Skeletal muscle satellite cell (primary cell): Measurements from ENCODE around the gene SCAP.

Experiments used
- H3K27me3 ChIP-seq: 2 replicates; pipeline ENCODE4 v1.7.0; 2013; ENCODE audit warnings: low read length; ENCODE audit not compliant: control insufficient read depth, insufficient read depth
- H3K36me3 ChIP-seq: 2 replicates; pipeline ENCODE4 v1.7.0; 2013; ENCODE audit warnings: mild to moderate bottlenecking, control low read depth, low read length; ENCODE audit not compliant: insufficient read depth
- H3K4me1 ChIP-seq: 2 replicates; pipeline ENCODE4 v1.7.0; 2013; ENCODE audit warnings: low read length; ENCODE audit not compliant: control insufficient read depth, insufficient read depth
- H3K4me2 ChIP-seq: 2 replicates; pipeline ENCODE4 v1.7.0; 2013; ENCODE audit warnings: mild to moderate bottlenecking, low read length
- H3K4me3 ChIP-seq: 2 replicates; pipeline ENCODE4 v1.7.0; 2013; ENCODE audit warnings: low read length
- H3K9ac ChIP-seq: 2 replicates; pipeline ENCODE4 v1.7.0; 2013; ENCODE audit warnings: mild to moderate bottlenecking, low read depth, low read length, moderate library complexity
- H3K9me3 ChIP-seq: replicated peaks from 2 replicates; pipeline ENCODE4 v1.7.0; 2013; ENCODE audit warnings: mild to moderate bottlenecking, control low read depth, low read length

The SCAP gene

DNA sequence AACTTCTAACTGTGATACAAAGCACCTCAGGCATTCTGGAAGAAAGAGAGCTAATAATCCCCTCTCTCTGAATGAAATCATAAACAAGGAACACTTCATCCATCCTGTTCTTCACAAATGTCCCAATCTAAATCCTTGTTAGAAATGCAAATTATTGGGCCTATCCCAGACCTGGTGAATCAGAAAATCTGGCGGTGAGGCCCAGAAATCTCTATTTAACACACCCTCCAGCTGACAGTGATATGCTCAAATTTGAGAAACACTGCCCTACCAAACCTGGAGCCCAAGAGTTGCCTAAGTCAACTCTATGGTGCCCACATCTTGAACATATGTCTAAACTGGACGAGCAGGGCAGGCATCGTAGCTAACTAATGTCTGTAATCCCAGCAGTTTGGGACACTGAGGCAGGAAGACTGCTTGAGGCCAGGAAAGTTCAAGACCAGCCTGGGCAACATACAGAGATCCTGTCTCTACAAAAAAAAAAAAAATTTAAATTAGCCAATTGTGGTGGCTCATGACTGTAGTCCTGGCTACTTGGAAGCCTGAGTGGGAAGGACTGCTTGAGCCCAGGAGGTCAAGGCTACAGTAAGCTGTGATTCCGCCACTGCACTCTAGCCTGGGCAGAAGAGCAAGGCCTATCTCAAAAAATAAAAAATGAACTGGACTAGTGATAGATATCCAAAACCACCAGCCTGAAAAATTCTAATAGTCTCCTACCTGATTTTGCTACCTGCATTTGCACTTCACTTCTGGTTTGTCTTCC, 23.1 kb downstream of the SCAP start:
- Histone ChIP-seq H3K9ac (no peak overlapping the region), H3K27me3 (no peaks in the 10 kb centered on the region), H3K9me3 (no peaks in the 10 kb centered on the region), H3K4me3 (no peak overlapping the region), H3K36me3 (no peaks in the 10 kb centered on the region), H3K4me2 (no peak overlapping the region), H3K4me1 (peaks cover 4% of the 10 kb centered on the region)

DNA sequence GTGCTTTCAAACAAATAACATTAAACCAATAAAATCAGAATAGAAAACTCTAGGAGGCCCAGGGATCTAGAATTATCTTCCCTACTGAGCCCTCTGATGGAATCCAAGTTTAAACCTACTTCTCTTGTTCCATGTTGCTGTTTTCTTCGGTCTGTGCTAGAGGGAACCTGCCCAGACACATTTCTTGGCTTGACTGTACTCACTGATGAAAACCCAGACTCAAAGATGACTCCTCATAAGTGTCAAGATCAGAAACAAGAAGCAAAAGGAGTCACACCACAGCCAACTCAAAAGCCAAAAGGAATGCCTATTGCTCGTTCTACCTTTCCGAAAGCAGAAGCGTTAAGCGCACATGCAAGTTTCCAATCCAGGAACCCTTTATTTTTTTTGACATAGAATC, 31.6 kb downstream of the SCAP start:
- Histone ChIP-seq H3K4me2 (no peak overlapping the region), H3K9me3 (no peaks in the 10 kb centered on the region), H3K4me1 (peaks cover 20% of the 10 kb centered on the region), H3K9ac (peak overlapping the region; percentile 8), H3K36me3 (peaks cover 8% of the 10 kb centered on the region), H3K4me3 (no peak overlapping the region), H3K27me3 (no peaks in the 10 kb centered on the region)

DNA sequence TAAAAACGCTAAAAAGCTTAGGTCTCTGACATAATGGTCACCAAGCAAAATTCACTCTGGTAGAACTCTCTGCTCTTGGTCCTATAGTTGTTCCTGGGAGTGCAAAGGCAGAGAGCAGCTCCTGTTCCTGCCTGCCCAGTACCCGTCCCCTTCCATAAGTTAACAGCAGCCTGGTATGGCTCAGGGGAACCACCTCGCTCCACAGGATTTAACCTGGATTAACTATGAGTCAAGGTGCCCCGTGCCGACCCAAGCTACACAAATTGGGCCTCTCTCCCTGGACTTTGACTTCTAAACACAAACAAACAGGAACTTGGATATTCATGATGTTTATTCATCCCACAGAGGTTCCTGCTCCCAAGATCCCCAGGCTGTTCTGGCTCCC, 32.1 kb downstream of the SCAP start:
- Histone ChIP-seq H3K4me3 (peak overlapping the region; percentile 16), H3K36me3 (peaks cover 8% of the 10 kb centered on the region), H3K9ac (peak overlapping the region; percentile 8), H3K27me3 (no peaks in the 10 kb centered on the region), H3K4me1 (peaks cover 20% of the 10 kb centered on the region), H3K9me3 (no peaks in the 10 kb centered on the region), H3K4me2 (peak overlapping the region; percentile 72)

DNA sequence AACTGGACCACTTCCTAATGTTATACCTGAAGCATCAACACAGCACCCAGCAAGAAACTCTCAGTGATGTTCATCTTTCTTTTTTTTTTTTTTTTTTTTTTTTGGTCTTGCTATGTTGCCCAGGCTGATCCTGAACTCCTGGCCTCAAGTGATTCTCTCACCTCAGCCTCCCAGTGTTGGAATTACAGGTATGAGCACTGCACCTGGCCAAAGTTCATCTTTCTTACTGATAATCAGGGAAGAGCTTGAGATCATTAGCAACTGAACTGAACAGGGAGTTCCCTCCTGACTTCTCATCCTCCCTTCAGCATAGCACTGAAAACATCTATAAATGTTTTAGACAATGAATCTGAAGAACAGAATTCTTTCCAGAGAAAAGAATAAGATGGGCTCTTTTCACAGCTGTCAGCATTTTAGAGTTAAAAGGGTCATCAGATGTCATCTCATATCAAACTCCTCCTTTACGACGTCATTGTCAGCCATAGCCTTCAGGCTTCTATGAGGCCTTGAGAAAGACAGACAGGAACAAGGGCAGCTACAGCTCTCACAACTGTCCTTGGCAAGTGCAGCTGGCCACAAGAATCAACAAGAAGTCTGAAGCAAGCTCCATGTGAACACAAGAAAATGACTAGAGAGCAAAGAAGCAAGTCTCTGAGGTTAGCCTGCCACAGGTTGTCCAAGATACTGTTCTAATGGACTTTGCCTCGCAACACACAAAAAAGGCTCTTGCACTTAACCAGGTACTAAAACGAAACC, 33.8 kb downstream of the SCAP start:
- H3K9me3 ChIP-seq = no peaks in the 10 kb centered on the region
- peaks cover 20% of the 10 kb centered on the region for H3K4me1 ChIP-seq
- H3K4me2 ChIP-seq = no peak overlapping the region
- H3K27me3 ChIP-seq = no peaks in the 10 kb centered on the region
- H3K36me3 ChIP-seq = peaks cover 11% of the 10 kb centered on the region
- no peak overlapping the region for H3K4me3 ChIP-seq
- H3K9ac ChIP-seq = no peak overlapping the region

DNA sequence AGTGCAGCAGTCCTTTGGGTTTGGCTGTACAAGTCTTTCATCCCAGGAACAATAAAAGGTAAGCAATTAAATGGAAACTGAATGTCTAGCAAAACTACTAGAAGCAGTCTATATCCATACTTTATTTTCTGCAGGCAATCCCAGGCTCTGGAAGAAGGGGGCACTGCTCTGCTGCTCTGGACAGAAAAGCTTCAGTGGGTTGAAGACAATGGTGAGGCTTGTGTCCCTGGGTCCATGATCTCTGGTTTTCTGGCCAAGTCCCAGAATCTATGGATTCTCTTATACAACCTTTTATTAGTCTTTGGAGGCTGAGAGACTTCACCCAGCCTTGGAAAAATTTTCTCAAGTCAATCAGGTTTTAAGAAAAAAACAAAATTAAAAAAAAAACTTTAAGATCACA, 35.6 kb downstream of the SCAP start:
- Histone ChIP-seq H3K27me3 (no peaks in the 10 kb centered on the region), H3K36me3 (peaks cover 11% of the 10 kb centered on the region), H3K4me2 (no peak overlapping the region), H3K9me3 (no peaks in the 10 kb centered on the region), H3K4me3 (no peak overlapping the region), H3K4me1 (peaks cover 20% of the 10 kb centered on the region), H3K9ac (no peak overlapping the region)

DNA sequence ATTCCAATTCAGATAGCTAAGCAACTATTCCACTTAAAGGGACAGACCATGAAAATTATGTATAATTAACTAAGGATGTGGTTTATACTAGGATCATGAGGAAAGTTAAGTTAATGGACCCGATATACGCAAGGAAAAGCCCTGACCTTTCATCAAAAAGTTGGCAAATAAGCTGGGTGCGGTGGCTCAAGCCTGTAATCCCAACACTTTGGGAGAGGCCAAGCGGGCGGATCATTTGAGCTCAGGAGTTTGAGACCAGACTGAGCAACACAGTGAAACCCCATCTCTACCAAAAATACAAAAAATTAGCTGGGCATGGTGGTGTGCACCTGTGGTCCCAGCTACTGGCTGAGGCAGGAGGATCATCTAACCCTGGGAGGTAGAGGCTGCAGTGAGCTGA, 39.6 kb downstream of the SCAP start:
- H3K27me3 ChIP-seq = no peaks in the 10 kb centered on the region
- no peaks in the 10 kb centered on the region for H3K9me3 ChIP-seq
- no peaks in the 10 kb centered on the region for H3K4me1 ChIP-seq
- no peak overlapping the region for H3K9ac ChIP-seq
- H3K36me3 ChIP-seq = peaks cover 22% of the 10 kb centered on the region
- H3K4me3 ChIP-seq = no peak overlapping the region
- no peak overlapping the region for H3K4me2 ChIP-seq

DNA sequence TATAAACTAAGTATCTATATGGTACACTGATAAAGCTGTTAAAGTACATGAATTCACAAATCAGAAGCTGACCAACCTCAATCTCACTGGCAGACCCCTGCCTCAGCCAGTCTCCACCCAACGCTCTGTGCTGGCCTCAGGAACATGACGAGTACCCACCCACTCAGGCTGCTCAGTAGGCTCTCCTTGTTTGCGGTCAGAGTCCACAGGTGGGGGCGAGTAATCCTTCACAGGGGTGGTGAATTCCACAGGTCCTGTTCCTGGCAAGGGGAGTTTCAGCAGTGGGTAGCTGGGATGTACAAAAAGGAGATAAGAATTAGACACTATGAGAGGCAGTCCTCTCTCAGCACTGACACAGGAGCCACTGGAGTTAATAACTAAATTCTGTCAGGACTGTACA, 40.9 kb downstream of the SCAP start:
- no peak overlapping the region for H3K4me3 ChIP-seq

DNA sequence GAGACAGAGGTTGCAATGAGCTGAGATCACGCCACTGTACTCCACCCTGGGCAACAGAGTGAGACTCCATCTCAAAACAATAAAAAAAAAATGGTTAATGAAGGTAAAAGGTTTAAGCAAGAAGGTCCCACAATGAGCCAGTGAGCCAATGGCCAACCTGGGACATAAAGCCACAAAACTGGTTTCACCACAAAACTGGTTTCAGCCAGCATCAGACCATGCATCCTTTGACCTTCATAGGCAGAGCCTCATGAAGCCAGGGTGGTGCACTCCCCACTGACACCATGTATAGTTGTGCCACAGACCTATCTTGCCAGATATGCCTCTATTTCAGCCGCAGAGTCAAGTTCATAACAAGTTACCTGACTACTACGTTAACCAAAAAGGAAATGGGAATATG, 41.9 kb downstream of the SCAP start:
- Histone ChIP-seq H3K4me2 (no peak overlapping the region), H3K9me3 (no peaks in the 10 kb centered on the region), H3K9ac (no peak overlapping the region), H3K27me3 (no peaks in the 10 kb centered on the region), H3K36me3 (peaks cover 26% of the 10 kb centered on the region), H3K4me1 (no peaks in the 10 kb centered on the region), H3K4me3 (no peak overlapping the region)

More for the DNA sequence above, 40.9 kb downstream of the SCAP start:
- Histone ChIP-seq H3K27me3 (no peaks in the 10 kb centered on the region), H3K36me3 (peaks cover 31% of the 10 kb centered on the region), H3K9ac (no peak overlapping the region), H3K4me2 (no peak overlapping the region), H3K4me1 (no peaks in the 10 kb centered on the region), H3K9me3 (no peaks in the 10 kb centered on the region)

DNA sequence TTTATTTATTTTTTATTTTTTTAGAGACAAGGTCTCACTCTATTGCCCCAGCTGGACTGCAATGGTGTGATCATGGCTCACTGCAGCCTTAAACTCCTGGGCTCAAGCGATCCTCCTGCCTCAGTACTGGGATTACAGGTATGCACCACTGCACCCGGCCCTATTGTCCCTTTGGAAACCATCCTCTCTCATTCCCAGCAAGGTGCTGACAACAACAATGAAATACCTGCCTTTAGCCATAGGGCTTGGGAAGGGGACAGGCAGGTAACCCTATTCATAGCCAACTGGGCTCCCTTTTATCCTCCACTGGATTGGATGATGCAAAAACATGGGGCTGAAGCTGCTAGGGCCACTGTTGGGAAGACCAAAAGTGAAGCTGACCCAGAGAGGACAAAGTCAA, 43.1 kb downstream of the SCAP start:
- no peak overlapping the region for H3K9ac ChIP-seq
- no peak overlapping the region for H3K4me2 ChIP-seq
- no peaks in the 10 kb centered on the region for H3K27me3 ChIP-seq
- no peaks in the 10 kb centered on the region for H3K9me3 ChIP-seq
- no peak overlapping the region for H3K4me3 ChIP-seq
- H3K36me3 ChIP-seq = peaks cover 23% of the 10 kb centered on the region
- no peaks in the 10 kb centered on the region for H3K4me1 ChIP-seq

DNA sequence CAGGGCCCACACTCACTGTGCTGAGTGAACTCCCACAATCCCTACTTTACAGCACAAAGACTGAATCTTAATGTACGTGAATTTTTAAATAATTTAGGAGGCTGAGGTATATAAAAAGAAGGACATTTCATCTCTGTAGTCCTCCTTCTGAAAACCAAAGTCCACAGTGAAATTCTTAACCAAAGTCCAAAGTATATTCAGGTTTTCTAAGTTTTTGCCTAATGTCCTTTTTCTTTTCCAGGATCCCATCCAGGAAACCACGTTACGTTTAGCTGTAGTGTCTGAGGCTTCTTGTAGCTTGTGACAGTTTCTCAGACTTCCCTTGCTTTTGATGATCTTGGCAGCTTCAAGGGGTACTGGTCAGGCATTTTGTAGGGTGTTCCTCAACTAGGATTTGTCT, 44.5 kb downstream of the SCAP start:
- Histone ChIP-seq H3K4me1 (no peaks in the 10 kb centered on the region), H3K9me3 (no peaks in the 10 kb centered on the region), H3K36me3 (peaks cover 28% of the 10 kb centered on the region), H3K4me3 (no peak overlapping the region), H3K27me3 (no peaks in the 10 kb centered on the region), H3K9ac (no peak overlapping the region), H3K4me2 (no peak overlapping the region)

DNA sequence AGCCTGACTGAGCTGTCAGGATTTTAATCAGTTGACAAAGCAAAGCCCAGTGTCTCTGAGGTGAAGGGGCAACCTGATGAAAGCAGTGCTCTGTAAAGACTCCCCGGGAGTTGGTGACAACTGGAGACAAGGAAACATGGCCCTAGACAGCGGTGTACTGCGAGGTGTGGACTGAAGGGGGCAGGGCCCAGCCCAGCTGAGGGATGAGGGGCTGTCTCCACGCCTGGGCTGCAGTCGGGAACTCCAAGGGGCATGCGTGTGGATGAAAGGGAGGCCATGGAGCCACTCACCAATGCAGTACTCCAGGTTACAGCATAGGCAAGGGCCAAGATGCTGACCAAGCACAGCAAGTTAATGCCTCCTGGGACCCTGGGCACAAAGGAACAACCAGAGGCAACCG, 45.1 kb downstream of the SCAP start:
- Histone ChIP-seq H3K36me3 (peaks cover 31% of the 10 kb centered on the region), H3K4me2 (no peak overlapping the region), H3K4me1 (no peaks in the 10 kb centered on the region), H3K27me3 (no peaks in the 10 kb centered on the region), H3K9me3 (no peaks in the 10 kb centered on the region), H3K4me3 (no peak overlapping the region), H3K9ac (no peak overlapping the region)
